BJ (cell line): ENCODE measurements around the gene GRM5. TPM values are rescaled to one million over a fixed set of nuclear protein-coding genes. Genes with fewer than 3 reads are reported as not detected.

ENCODE experiments used
- CTCF ChIA-PET: fragments of 350-600 bp; formaldehyde crosslinking; extraction: SDS; loops from one replicate; lab custom pipeline; 2021; ENCODE audit warnings: antibody characterized with exemption, inconsistent platforms; lab: Yijun Ruan, JAX
- POLR2A ChIA-PET: fragments of 300-600 bp; sonication (Branson Sonifier 250); formaldehyde crosslinking; extraction: SDS; loops from one replicate; lab custom pipeline; 2021; ENCODE audit warnings: antibody characterized with exemption; lab: Charles Lee
- DNase-seq: peaks from one replicate; pipeline ENCODE4 v3.0.0-alpha.2; 2011; ENCODE audit warnings: low read depth
- H3K27me3 ChIP-seq: 2 replicates; pipeline ENCODE4 v1.6.0; 2011; ENCODE audit warnings: low read length; ENCODE audit not compliant: control insufficient read depth, insufficient read depth
- H3K36me3 ChIP-seq: 2 replicates; pipeline ENCODE4 v1.5.1; 2011; ENCODE audit warnings: low read length; ENCODE audit not compliant: control insufficient read depth, insufficient read depth
- H3K4me3 ChIP-seq: 2 replicates; pipeline ENCODE4 v1.5.1; 2011; ENCODE audit warnings: low read depth, mild to moderate bottlenecking, control low read depth, low read length
- polyA plus RNA-seq: library from polyadenylated mRNA; depleted of rRNA; stranded (reverse); fragments of >200 nt; gene quantifications from 2 replicates; pipeline ENCODE4 v1.2.3, GENCODE V29; 2011
- TF ChIP-seq, protein P1 (sequence below): IDR thresholded peaks from 2 replicates; pipeline ENCODE4 v1.5.1; 2011; ENCODE audit warnings: low read depth, mild to moderate bottlenecking, control low read depth, inconsistent platforms, low read length, moderate library complexity; ENCODE audit not compliant: insufficient read depth

Gene GRM5
- polyA plus RNA-seq, 1 experiment, result not detected

GRCh38 chr11:88534185-88534584 lies 531.6 kb downstream of the GRM5 start:
- Histone ChIP-seq H3K27me3 (no peaks in the 10 kb centered on the region), H3K36me3 (no peaks in the 10 kb centered on the region), H3K4me3 (no peak overlapping the region)
- POLR2A ChIA-PET, result no interaction called here
- DNase-seq, result no peak
- TF ChIP-seq, protein P1, sequence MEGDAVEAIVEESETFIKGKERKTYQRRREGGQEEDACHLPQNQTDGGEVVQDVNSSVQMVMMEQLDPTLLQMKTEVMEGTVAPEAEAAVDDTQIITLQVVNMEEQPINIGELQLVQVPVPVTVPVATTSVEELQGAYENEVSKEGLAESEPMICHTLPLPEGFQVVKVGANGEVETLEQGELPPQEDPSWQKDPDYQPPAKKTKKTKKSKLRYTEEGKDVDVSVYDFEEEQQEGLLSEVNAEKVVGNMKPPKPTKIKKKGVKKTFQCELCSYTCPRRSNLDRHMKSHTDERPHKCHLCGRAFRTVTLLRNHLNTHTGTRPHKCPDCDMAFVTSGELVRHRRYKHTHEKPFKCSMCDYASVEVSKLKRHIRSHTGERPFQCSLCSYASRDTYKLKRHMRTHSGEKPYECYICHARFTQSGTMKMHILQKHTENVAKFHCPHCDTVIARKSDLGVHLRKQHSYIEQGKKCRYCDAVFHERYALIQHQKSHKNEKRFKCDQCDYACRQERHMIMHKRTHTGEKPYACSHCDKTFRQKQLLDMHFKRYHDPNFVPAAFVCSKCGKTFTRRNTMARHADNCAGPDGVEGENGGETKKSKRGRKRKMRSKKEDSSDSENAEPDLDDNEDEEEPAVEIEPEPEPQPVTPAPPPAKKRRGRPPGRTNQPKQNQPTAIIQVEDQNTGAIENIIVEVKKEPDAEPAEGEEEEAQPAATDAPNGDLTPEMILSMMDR, result no peak
- CTCF ChIA-PET, result no interaction called here

GRCh38 chr11:88533001-88533400 lies 532.8 kb downstream of the GRM5 start:
- POLR2A ChIA-PET, result no interaction called here
- Histone ChIP-seq H3K36me3 (no peaks in the 10 kb centered on the region), H3K27me3 (no peaks in the 10 kb centered on the region), H3K4me3 (no peak overlapping the region)
- CTCF ChIA-PET, result no interaction called here
- TF ChIP-seq, protein P1, result no peak
- no peak for DNase-seq

DNA sequence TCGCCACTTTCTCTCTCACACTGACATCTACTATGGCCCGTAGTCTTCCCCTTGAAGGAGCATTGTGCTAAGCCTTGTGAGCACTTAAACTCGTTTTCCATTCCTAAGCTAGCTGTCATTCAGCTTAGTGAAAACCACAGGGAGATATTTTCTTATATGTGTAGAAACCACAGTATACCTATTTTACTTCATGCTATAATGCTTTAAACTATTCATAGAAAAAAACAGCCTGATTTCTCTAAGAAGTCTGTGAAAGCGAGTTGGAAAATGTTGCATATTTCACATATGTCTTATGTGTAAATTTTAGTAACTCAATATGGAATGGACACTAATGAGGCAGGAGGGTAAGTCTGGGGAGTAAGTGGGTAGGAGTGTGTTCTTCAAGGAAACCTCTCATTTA lies 534.0 kb downstream of the GRM5 start:
- TF ChIP-seq, protein P1, result no peak
- Histone ChIP-seq H3K4me3 (no peak overlapping the region), H3K27me3 (no peaks in the 10 kb centered on the region), H3K36me3 (no peaks in the 10 kb centered on the region)
- ChIA-PET POLR2A (no interaction called here), CTCF (interaction anchor here (1.2 kb wide), 1 partner anchor 300 kb away, joined by 3 read pairs; no protein-coding TSS in a partner anchor)
- DNase-seq, result no peak

DNA sequence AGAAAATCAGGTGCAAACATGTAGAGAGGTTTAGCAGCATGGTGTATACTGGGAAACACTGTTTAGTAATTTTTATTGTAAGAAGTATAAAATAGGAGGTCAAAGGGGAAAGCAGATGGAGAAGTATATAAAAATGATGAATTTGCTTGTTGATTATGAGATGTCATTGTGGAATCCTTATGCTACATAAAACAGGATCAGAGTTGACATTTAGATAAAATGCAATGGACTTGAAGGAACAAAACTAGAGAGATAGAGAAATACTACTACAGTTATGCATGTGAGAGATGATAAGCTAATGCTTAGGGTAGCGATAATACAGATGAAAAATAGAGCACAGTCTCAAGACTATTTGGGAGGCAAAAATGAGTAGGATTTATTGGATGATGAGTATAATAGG lies 536.4 kb downstream of the GRM5 start:
- no peak for DNase-seq
- Histone ChIP-seq H3K36me3 (no peaks in the 10 kb centered on the region), H3K4me3 (no peak overlapping the region), H3K27me3 (no peaks in the 10 kb centered on the region)
- ChIA-PET POLR2A (no interaction called here), CTCF (no interaction called here)
- TF ChIP-seq, protein P1, result no peak

DNA sequence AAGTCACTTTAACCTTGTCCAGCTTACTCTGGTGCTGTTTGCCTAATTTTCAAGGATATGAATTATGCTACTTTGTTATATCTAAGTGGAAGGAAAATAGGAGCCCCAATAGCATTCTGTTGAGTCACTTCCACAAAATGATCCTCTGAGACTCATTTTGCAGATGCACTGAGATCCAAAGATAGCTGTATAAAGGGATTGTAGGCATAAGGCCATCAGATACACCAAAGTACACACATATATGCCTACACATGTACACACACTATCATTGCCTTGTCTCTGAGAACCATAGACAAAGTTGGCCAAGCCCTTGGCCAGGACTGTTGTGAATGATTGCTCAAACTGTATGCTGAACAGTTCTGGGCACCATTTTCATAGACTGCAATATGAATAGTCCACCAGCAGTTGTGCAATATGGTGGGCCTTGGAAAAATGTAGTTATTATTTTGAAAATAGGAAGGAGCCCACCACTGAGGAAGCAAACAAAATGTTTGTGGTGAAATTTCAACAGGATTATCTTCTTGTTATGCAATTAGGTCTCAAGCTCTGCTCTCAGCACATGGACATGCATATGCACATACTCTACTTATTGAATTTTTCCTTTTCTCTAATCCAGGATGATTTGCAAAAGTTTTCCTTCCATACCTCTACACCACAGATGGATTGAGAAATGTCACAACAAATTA lies 542.3 kb downstream of the GRM5 start:
- DNase-seq, result no peak
- ChIA-PET POLR2A (interaction anchor here (0.6 kb wide), 1 partner anchor 705 kb away, joined by 3 read pairs; no protein-coding TSS in a partner anchor), CTCF (interaction anchor here (0.5 to 1.3 kb wide), 5 partner anchors 10 to 206 kb away, joined by 3 to 4 read pairs (median 3); no protein-coding TSS in a partner anchor)
- H3K27me3 ChIP-seq, result no peaks in the 10 kb centered on the region
- H3K4me3 ChIP-seq, result no peak overlapping the region
- TF ChIP-seq, protein P1, result no peak
- H3K36me3 ChIP-seq, result no peaks in the 10 kb centered on the region
